Measurements from ENCODE around the gene RNASE1. TPM values are rescaled to one million over a fixed set of nuclear protein-coding genes. Genes with fewer than 3 reads are reported as not detected.
"Not testable (repeated sequence)": the region's sequence is repeated elsewhere in the genome, so short reads cannot be mapped to it uniquely, and the experiment has no call there.

The RNASE1 gene
- total and polyA plus RNA-seq, 2 experiments from 2014 or later, result not detected

DNA sequence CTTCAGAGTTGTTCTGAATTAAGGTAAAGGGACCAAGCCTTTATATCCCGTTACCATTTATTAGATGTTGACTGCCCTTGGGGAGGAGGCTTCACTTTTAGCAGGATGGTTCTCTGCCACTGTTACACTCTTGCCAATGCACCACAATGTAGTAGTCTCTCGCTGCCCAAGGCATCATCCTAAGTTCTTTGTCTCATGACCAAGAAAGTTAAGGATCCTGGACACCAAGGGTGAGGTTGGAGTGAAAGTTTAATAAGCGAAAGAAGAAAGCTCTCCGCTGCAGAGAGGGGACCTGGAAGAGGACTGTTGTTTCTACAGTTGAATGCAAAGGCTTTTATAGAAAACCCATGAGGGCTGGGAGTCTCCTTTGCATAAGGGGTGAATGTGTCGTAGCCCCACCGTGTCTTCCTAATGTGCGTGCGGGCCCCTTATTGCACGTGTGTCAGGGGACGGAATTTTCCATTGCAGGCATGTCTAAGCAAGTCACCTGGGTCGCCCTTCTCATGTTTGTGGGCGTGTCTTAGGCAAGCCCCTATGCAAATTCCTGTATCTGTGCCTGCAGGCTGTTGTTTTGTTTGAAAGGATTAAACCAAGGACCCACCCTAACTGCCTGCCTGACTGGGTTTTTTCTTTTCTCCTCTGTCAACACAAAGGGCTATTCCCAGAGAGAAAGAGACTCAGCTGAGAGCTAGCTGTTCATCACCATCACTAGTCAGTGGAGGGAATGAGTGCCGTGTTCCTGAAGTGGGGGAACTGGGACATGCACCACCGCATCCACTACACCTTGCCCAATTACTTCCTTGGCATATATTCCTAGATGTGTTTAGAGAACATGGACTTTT, 17.6 kb upstream of the RNASE1 start:
- Histone ChIP-seq H3K9me3 (ENCODE audit: low read depth) (no peaks in the 10 kb centered on the region), H3K4me3 (no peak overlapping the region), H3K79me2 (ENCODE audit: insufficient read depth) (no peaks in the 10 kb centered on the region), H2AFZ (no peak overlapping the region), H3K27me3 (replicated peaks; ENCODE audit: insufficient read depth) (peaks cover 12% of the 10 kb centered on the region; the same call in 1 of the 2 replicates), H3K4me2 (ENCODE audit: unreplicated experiment) (no peak overlapping the region), H3K9me2 (ENCODE audit: insufficient read depth) (no peaks in the 10 kb centered on the region), H3K4me1 (ENCODE audit: insufficient read depth) (no peaks in the 10 kb centered on the region), H3K9ac (no peak overlapping the region), H3F3A (ENCODE audit: insufficient read depth) (no peaks in the 10 kb centered on the region), H3K36me3 (ENCODE audit: low read depth) (no peaks in the 10 kb centered on the region), H3K27ac (no peak overlapping the region), H4K20me1 (ENCODE audit: insufficient read depth) (no peaks in the 10 kb centered on the region)
- in situ Hi-C loops (cut with MboI), result no loop called here
- WGBS, 2 experiments (ENCODE audit: low coverage in 1 of 2, low lambda C conversion rate in 2 of 2, missing lambda C conversion rate in 2 of 2), result 59 to 61% methylated on average over 14 of the region's 14 CpGs
- TF ChIP-seq EZH2phosphoT487 (IDR thresholded peaks at IDR 0.05; ENCODE audit: insufficient read depth, low read depth) (no peak), EZH2 (IDR thresholded peaks at IDR 0.05; ENCODE audit: insufficient read depth, poor library complexity, severe bottlenecking) (no peak)
- no peak for DNase-seq

DNA sequence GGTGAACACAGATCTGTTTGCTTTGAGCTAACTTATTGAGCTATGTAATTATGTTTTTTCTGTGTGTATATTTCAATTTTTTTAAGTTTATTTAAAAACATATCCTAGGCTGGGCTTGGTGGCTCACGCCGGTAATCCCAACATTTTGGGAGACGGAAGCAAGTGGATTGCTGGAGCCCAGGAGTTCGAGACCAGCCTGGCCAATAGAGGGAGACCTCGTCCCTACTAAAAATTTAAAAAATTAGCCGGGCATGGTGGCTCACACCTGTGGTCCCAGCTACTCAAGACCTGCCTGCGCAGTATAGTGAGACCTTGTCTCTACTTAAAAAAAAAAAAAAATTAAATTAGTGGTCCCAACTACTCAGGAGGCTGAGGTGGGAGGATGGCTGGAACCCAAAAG, 16.2 kb upstream of the RNASE1 start:
- no peak overlapping the region for H3K4me3 ChIP-seq
- H3K4me1 ChIP-seq (ENCODE audit: insufficient read depth), result no peaks in the 10 kb centered on the region
- H4K20me1 ChIP-seq (ENCODE audit: insufficient read depth), result no peaks in the 10 kb centered on the region
- H3K9me3 ChIP-seq (ENCODE audit: low read depth), result no peaks in the 10 kb centered on the region
- H2AFZ ChIP-seq, result no peak overlapping the region
- H3K9ac ChIP-seq, result no peak overlapping the region
- DNase-seq, result no peak
- H3K4me2 ChIP-seq (ENCODE audit: unreplicated experiment), result no peak overlapping the region
- no peaks in the 10 kb centered on the region for H3K36me3 ChIP-seq (ENCODE audit: low read depth)
- H3K27ac ChIP-seq, result no peak overlapping the region
- H3K79me2 ChIP-seq (ENCODE audit: insufficient read depth), result no peaks in the 10 kb centered on the region
- in situ Hi-C loops (cut with MboI), result no loop called here
- no peaks in the 10 kb centered on the region for H3F3A ChIP-seq (ENCODE audit: insufficient read depth)
- peaks cover 12% of the 10 kb centered on the region; the same call in 1 of the 2 replicates for H3K27me3 ChIP-seq (replicated peaks; ENCODE audit: insufficient read depth)
- TF ChIP-seq EZH2 (IDR thresholded peaks at IDR 0.05; ENCODE audit: insufficient read depth, poor library complexity, severe bottlenecking), result no peak
- TF ChIP-seq EZH2phosphoT487 (IDR thresholded peaks at IDR 0.05; ENCODE audit: insufficient read depth, low read depth), result no peak
- no peaks in the 10 kb centered on the region for H3K9me2 ChIP-seq (ENCODE audit: insufficient read depth)
- 51 to 53% methylated on average over 7 of the region's 7 CpGs for WGBS, 2 experiments (ENCODE audit: low coverage in 1 of 2, low lambda C conversion rate in 2 of 2, missing lambda C conversion rate in 2 of 2)

DNA sequence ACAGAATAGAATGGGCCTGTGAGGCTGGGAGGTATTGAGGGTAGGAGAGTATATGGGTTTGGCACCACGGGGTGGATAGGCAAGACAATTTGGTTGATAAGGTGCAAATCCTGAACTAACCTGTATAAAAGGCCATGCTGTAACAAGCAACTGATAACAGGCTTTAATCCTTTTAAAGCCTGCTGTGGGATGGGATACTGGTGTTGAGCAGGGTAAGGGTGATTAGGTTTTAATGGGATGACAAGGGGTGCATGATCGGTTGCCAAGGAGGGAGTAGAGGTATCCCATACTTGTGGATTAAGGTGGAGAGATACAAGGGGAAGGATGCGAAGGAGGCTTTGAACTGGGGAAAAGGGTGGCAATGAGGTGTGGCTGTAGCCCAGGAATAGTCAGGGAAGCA, 13.3 kb upstream of the RNASE1 start:
- H3K9ac ChIP-seq; H3K27ac ChIP-seq; H3K79me2 ChIP-seq (ENCODE audit: insufficient read depth); H3K4me1 ChIP-seq (ENCODE audit: insufficient read depth); DNase-seq; H3K36me3 ChIP-seq (ENCODE audit: low read depth); H3K4me3 ChIP-seq; H2AFZ ChIP-seq; H3K9me2 ChIP-seq (ENCODE audit: insufficient read depth); H3K4me2 ChIP-seq (ENCODE audit: unreplicated experiment); H3K9me3 ChIP-seq (ENCODE audit: low read depth); H3F3A ChIP-seq (ENCODE audit: insufficient read depth); in situ Hi-C loops (cut with MboI); H4K20me1 ChIP-seq (ENCODE audit: insufficient read depth): not testable (repeated sequence)
- H3K27me3 ChIP-seq (replicated peaks; ENCODE audit: insufficient read depth), result peaks cover 12% of the 10 kb centered on the region; the same call in 1 of the 2 replicates
- WGBS, 2 experiments (ENCODE audit: low coverage in 1 of 2, low lambda C conversion rate in 2 of 2, missing lambda C conversion rate in 2 of 2), result 50 to 53% methylated on average over 3 of the region's 3 CpGs

DNA sequence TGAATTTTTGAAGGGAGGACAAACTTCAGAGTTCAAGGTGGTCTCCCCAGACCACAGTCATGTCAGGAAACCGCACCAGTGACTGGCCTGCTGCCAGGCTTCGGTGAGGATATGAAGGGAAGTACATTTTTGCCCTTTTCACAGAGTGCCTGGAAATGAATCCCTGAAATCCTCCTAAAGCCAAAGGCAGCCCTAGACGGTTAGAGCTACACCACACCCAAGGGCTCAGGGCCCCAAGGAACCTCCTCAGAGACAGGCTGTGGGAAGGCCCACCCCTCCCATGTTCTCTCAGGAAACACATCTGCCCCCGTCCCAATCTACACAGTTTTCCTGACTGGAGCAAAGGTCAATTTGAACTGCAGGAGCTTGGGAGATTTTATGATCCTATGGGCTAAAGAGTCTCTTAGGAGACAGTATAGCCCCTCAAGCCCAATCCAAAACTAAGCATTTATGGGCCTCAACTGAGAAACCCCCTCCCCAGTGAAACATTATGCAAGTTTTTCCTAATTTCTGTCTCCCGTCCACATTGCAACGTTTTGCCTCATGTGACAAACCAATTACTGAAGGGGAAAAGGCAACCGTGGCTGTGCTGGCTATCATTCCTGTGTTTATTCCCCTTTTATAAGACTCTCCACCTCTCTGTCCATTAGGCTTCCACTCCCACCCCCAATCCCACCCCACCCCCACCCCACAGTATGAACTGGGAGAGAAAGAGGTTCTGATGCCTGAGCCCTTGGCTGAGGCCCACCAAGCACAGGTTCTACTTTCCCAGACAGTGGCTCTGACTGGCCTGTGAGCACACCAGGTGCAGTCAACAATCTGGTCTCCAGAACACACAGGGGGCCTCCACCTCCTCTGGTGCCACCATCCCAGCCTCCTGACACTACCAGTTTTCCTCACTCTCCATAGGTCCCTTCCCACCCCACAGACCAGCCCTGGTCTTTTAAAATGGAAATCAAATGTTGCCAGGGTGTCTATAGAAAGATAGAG, 9.6 kb upstream of the RNASE1 start:
- Histone ChIP-seq H3K4me2 (ENCODE audit: unreplicated experiment) (no peak overlapping the region), H3K9ac (no peak overlapping the region), H3K36me3 (ENCODE audit: low read depth) (no peaks in the 10 kb centered on the region), H3K27ac (no peak overlapping the region), H2AFZ (no peak overlapping the region), H4K20me1 (ENCODE audit: insufficient read depth) (no peaks in the 10 kb centered on the region), H3K9me3 (ENCODE audit: low read depth) (no peaks in the 10 kb centered on the region), H3K27me3 (replicated peaks; ENCODE audit: insufficient read depth) (peaks cover 15% of the 10 kb centered on the region; the same call in 1 of the 2 replicates), H3K79me2 (ENCODE audit: insufficient read depth) (no peaks in the 10 kb centered on the region), H3K4me3 (no peak overlapping the region), H3F3A (ENCODE audit: insufficient read depth) (no peaks in the 10 kb centered on the region), H3K9me2 (ENCODE audit: insufficient read depth) (no peaks in the 10 kb centered on the region), H3K4me1 (ENCODE audit: insufficient read depth) (no peaks in the 10 kb centered on the region)
- TF ChIP-seq EZH2phosphoT487 (IDR thresholded peaks at IDR 0.05; ENCODE audit: insufficient read depth, low read depth), result no peak
- no peak for TF ChIP-seq EZH2 (IDR thresholded peaks at IDR 0.05; ENCODE audit: insufficient read depth, poor library complexity, severe bottlenecking)
- DNase-seq, result no peak
- in situ Hi-C loops (cut with MboI), result no loop called here
- WGBS, 2 experiments (ENCODE audit: low coverage in 1 of 2, low lambda C conversion rate in 2 of 2, missing lambda C conversion rate in 2 of 2), result 5 to 8% methylated on average over 7 of the region's 7 CpGs
